Activated CD8-positive, alpha-beta T cell treated with anti-CD3 and anti-CD28 coated beads for 36 hours (primary cell): ENCODE data around the gene PRKCSH. TPM values are rescaled to one million over a fixed set of nuclear protein-coding genes. Genes with fewer than 3 reads are reported as not detected.

Experiments used
- ATAC-seq: fragments of 200-7000 bp; cut with Tn5 transposase; one replicate; pipeline ENCODE4 v1.10.0; 2021; ENCODE audit warnings: mild to moderate bottlenecking, moderate library complexity
- CTCF ChIA-PET: fragments of 350-600 bp; sonication (Branson Sonifier 250); formaldehyde crosslinking; loops from one replicate; lab custom pipeline; 2021; ENCODE audit warnings: antibody characterized with exemption; lab: Charles Lee
- POLR2A ChIA-PET: fragments of 350-600 bp; sonication (Branson Sonifier 250); formaldehyde crosslinking; loops from one replicate; lab custom pipeline; 2021; ENCODE audit warnings: antibody characterized with exemption; lab: Charles Lee
- DNase-seq: peaks from one replicate; pipeline ENCODE4 v3.0.0-alpha.2; 2020
- H3K27ac Mint-ChIP-seq: one replicate; pipeline ENCODE4 v1.8.0; 2021; ENCODE audit warnings: mild to moderate bottlenecking, mixed read lengths
- H3K27me3 Mint-ChIP-seq: one replicate; pipeline ENCODE4 v1.8.0; 2021; ENCODE audit warnings: mixed read lengths
- H3K36me3 Mint-ChIP-seq: one replicate; pipeline ENCODE4 v1.8.0; 2021; ENCODE audit warnings: low read depth, mixed read lengths
- H3K4me1 Mint-ChIP-seq: one replicate; pipeline ENCODE4 v1.8.0; 2021; ENCODE audit warnings: low read depth, mixed read lengths
- H3K4me3 Mint-ChIP-seq: one replicate; pipeline ENCODE4 v1.8.0; 2021; ENCODE audit warnings: mild to moderate bottlenecking, moderate library complexity, mixed read lengths
- H3K9me3 Mint-ChIP-seq: one replicate; pipeline ENCODE4 v1.8.0; 2021; ENCODE audit warnings: mixed read lengths
- intact Hi-C: fragments of 100-400 bp; cut with micrococcal nuclease; formaldehyde crosslinking; loops from one replicate; pipeline ENCODE4 v1.10.0; 2022
- total RNA-seq, 2 experiments: library from RNA; stranded (reverse); gene quantifications; one replicate each; pipeline ENCODE4 v1.2.3, GENCODE V29; 2021
- TF ChIP-seq, protein P1 (sequence below): fragments of 200-600 bp; IDR thresholded peaks from one replicate; pipeline ENCODE4 v1.8.0; 2022; ENCODE audit warnings: antibody characterized with exemption, mild to moderate bottlenecking

PRKCSH gene
- total RNA-seq, 2 experiments from 2014 or later = 207 to 211 TPM

DNA sequence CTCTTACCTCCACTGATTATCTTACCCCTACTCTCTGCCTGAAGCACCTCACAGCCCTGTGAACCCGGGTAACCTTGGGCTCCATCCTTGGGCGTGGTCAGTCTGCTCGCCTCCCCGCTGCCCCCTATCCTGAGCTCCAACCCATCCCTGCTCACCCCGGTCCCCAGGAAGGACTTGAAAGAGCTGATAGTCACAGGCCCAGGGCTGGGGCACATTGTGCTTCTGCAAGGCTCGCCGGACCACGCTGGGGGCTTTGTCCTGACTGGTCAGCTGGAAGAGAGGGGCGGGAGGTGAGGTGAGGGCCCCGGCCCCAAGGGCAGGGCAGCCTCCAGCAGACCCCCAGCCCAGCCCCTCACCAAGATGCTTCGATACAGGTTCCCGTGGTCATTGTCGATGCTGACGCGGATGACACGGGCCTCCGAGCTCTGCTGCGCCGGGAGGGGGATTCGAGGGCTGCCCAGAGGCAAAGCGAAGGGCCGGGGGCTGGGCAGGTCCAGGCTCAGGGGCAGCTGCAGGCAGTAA is 38.3 kb upstream of the PRKCSH start:
- Mint-ChIP-seq H3K4me3 (no peak overlapping the region), H3K9me3 (no peaks in the 10 kb centered on the region), H3K36me3 (no peaks in the 10 kb centered on the region), H3K4me1 (no peaks in the 10 kb centered on the region), H3K27me3 (peaks cover 6% of the 10 kb centered on the region), H3K27ac (no peak overlapping the region)
- ChIA-PET CTCF (no interaction called here), POLR2A (no interaction called here)
- TF ChIP-seq, protein P1, sequence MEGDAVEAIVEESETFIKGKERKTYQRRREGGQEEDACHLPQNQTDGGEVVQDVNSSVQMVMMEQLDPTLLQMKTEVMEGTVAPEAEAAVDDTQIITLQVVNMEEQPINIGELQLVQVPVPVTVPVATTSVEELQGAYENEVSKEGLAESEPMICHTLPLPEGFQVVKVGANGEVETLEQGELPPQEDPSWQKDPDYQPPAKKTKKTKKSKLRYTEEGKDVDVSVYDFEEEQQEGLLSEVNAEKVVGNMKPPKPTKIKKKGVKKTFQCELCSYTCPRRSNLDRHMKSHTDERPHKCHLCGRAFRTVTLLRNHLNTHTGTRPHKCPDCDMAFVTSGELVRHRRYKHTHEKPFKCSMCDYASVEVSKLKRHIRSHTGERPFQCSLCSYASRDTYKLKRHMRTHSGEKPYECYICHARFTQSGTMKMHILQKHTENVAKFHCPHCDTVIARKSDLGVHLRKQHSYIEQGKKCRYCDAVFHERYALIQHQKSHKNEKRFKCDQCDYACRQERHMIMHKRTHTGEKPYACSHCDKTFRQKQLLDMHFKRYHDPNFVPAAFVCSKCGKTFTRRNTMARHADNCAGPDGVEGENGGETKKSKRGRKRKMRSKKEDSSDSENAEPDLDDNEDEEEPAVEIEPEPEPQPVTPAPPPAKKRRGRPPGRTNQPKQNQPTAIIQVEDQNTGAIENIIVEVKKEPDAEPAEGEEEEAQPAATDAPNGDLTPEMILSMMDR = no peak
- ATAC-seq (no peak), DNase-seq (no peak)
- intact Hi-C loops = no loop called here

DNA sequence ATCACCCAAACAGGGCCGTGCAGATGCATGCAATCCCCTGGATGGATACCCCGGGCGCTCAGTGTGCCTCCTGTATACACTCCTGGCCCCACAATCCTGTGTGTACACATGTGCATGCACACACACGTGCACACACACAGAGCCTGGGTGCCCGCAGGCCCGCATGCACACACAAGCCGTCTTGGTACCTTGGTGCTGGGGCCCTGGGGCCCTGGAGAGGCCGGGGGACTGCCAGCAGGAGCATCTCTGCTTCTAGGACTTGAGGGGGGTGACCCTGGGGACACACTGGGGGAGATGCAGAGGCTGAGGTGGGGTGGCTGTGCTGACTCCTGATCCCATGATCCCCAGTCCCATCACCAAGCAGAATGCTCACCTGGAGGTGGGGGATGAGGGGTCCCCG is 35.8 kb upstream of the PRKCSH start:
- CTCF ChIA-PET = no interaction called here
- ATAC-seq = no peak
- peaks cover 6% of the 10 kb centered on the region for H3K27me3 Mint-ChIP-seq

GRCh38 chr19:11400798-11401197 is 34.6 kb upstream of the PRKCSH start:
- TF ChIP-seq, protein P1 = no peak
- ChIA-PET POLR2A (no interaction called here), CTCF (interaction anchor here (0.8 kb wide), 1 partner anchor 18 kb away, joined by 3 read pairs; no protein-coding TSS in a partner anchor)
- no peak for ATAC-seq
- no peaks in the 10 kb centered on the region for H3K9me3 Mint-ChIP-seq
- no peaks in the 10 kb centered on the region for H3K4me1 Mint-ChIP-seq
- H3K27ac Mint-ChIP-seq = no peak overlapping the region
- no peak for DNase-seq
- H3K27me3 Mint-ChIP-seq = peaks cover 3% of the 10 kb centered on the region
- intact Hi-C loops = no loop called here
- no peaks in the 10 kb centered on the region for H3K36me3 Mint-ChIP-seq
- H3K4me3 Mint-ChIP-seq = no peak overlapping the region

More for the DNA sequence above, 35.8 kb upstream of the PRKCSH start:
- Mint-ChIP-seq H3K36me3 (no peaks in the 10 kb centered on the region), H3K27ac (no peak overlapping the region), H3K4me3 (no peak overlapping the region), H3K9me3 (no peaks in the 10 kb centered on the region), H3K4me1 (no peaks in the 10 kb centered on the region)
- DNase-seq = no peak
- TF ChIP-seq, protein P1 = no peak
- intact Hi-C loops = no loop called here
- POLR2A ChIA-PET = no interaction called here

- TF ChIP-seq, protein P1 = no peak
- ATAC-seq (no peak), DNase-seq (no peak)
- Mint-ChIP-seq H3K4me1 (no peaks in the 10 kb centered on the region), H3K27ac (no peak overlapping the region), H3K36me3 (no peaks in the 10 kb centered on the region), H3K27me3 (peaks cover 6% of the 10 kb centered on the region), H3K4me3 (no peak overlapping the region), H3K9me3 (no peaks in the 10 kb centered on the region)
- CTCF ChIA-PET = interaction anchor here (0.6 kb wide), 1 partner anchor 10 kb away, joined by 3 read pairs; no protein-coding TSS in a partner anchor
- POLR2A ChIA-PET = no interaction called here
- intact Hi-C loops = no loop called here
Measured at GRCh38 chr19:11401808-11402543, 33.5 kb upstream of the PRKCSH start.

DNA sequence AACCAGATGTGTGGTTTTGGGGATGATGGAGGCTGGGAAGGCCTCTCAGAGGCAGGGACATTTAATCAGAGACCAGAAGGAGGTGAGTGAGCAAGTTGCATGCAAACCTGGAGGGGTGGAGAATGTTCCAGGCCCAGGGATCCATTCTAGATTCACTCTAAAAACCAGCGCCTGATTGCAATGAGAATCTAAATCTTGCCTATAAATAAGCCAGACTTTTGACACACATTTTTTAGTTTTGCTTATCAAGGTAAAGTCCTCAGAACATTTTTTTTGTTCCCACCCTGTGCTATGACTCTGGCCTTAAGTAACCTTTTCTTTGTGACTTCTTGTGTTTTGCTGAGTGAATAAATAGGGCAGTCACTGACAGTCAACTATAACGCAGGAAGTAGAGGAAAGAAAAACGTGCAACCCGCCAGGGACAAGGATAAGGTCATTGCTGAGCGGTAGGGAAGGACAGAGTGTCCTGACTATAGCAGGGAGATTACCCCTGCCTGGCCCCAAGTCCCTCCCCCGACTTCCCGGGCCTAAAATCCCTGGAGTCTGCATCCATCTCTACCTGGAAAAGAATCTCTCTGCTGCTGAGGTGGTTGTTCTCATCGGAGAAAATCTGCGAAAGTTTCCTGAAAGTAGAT is 30.7 kb upstream of the PRKCSH start:
- Mint-ChIP-seq H3K9me3 (no peaks in the 10 kb centered on the region), H3K27me3 (peaks cover 6% of the 10 kb centered on the region), H3K4me1 (no peaks in the 10 kb centered on the region), H3K36me3 (no peaks in the 10 kb centered on the region), H3K4me3 (no peak overlapping the region), H3K27ac (no peak overlapping the region)
- CTCF ChIA-PET = no interaction called here
- DNase-seq (no peak), ATAC-seq (no peak)
- TF ChIP-seq, protein P1 = no peak
- POLR2A ChIA-PET = no interaction called here
- intact Hi-C loops = no loop called here
